ENCODE data around the gene MYMX. TPM values are rescaled to one million over a fixed set of nuclear protein-coding genes. Genes with fewer than 3 reads are reported as not detected.

Gene MYMX
- total and polyA plus RNA-seq, 2 of the 13 experiments (the other 11 are each of a cell fraction or from before 2014, with no cell fraction given), result not detected

GRCh38 chr6:44257025-44257752, 40.5 kb downstream of the MYMX start, which contains the start of gene SLC35B2 (continued):
- peak; percentile 75 for TF ChIP-seq RBM22 (optimal IDR thresholded peaks at IDR 0.05; ENCODE audit: low read length)
- peak; percentile 94 for TF ChIP-seq POGK (CRISPR knock-in tag; conservative IDR thresholded peaks at IDR 0.05)
- TF ChIP-seq ZNF543 (CRISPR knock-in tag; IDR thresholded peaks at IDR 0.05), result peak; percentile 99
- TF ChIP-seq ZBTB7A (CRISPR knock-in tag; IDR thresholded peaks at IDR 0.05), result peak; percentile 83
- peak; percentile 73 for TF ChIP-seq PHF21A (CRISPR knock-in tag; IDR thresholded peaks at IDR 0.05)
- TF ChIP-seq GPBP1L1 (CRISPR knock-in tag; IDR thresholded peaks at IDR 0.05), result no peak
- peak; percentile 83; the same call in 1 of the 2 replicates for TF ChIP-seq WIZ (CRISPR knock-in tag; IDR thresholded peaks at IDR 0.05)
- no peak; the same call in 1 of the 2 replicates for TF ChIP-seq SATB2 (CRISPR knock-in tag; IDR thresholded peaks at IDR 0.05)
- TF ChIP-seq HOMEZ (CRISPR knock-in tag; IDR thresholded peaks at IDR 0.05; ENCODE audit: low read depth), result no peak; the same call in 1 of the 2 replicates
- TF ChIP-seq SNAPC4 (CRISPR knock-in tag; IDR thresholded peaks at IDR 0.05), result no peak
- TF ChIP-seq ZNF343 (CRISPR knock-in tag; IDR thresholded peaks at IDR 0.05), result peak; percentile 75; the same call in 1 of the 2 replicates
- peak; percentile 73 to 97; a peak in 3 of 4 replicates for TF ChIP-seq HMGXB4 (CRISPR knock-in tag; IDR thresholded peaks at IDR 0.05; ENCODE audit: borderline replicate concordance in 1 of 2, low read depth in 1 of 2)
- TF ChIP-seq BATF2 (CRISPR knock-in tag; IDR thresholded peaks at IDR 0.05), result peak; percentile 85
- peak; percentile 89; the same call in 1 of the 2 replicates for TF ChIP-seq ZSCAN31 (CRISPR knock-in tag; IDR thresholded peaks at IDR 0.05; ENCODE audit: low read depth)
- TF ChIP-seq ZNF782 (CRISPR knock-in tag; IDR thresholded peaks at IDR 0.05; ENCODE audit: borderline replicate concordance), result no peak; the same call in 1 of the 2 replicates
